Osteocyte (in vitro differentiated cells): ENCODE results near the gene GMPR. TPM values are rescaled to one million over a fixed set of nuclear protein-coding genes. Genes with fewer than 3 reads are reported as not detected.

ENCODE experiments used
- DNase-seq: peaks from one replicate; pipeline ENCODE4 v3.0.0; 2021; ENCODE audit warnings: mixed read lengths; ENCODE audit not compliant: unreplicated experiment; ENCODE audit errors: extremely low spot score
- H3K27ac Mint-ChIP-seq: one replicate; pipeline ENCODE4 v1.8.0; 2021; ENCODE audit warnings: mild to moderate bottlenecking, mixed read lengths; ENCODE audit not compliant: unreplicated experiment
- H3K27me3 Mint-ChIP-seq: one replicate; pipeline ENCODE4 v1.8.0; 2021; ENCODE audit warnings: mixed read lengths; ENCODE audit not compliant: unreplicated experiment
- H3K36me3 Mint-ChIP-seq: one replicate; pipeline ENCODE4 v1.8.0; 2021; ENCODE audit warnings: mixed read lengths; ENCODE audit not compliant: unreplicated experiment
- H3K4me1 Mint-ChIP-seq: one replicate; pipeline ENCODE4 v1.8.0; 2021; ENCODE audit warnings: mixed read lengths; ENCODE audit not compliant: unreplicated experiment
- H3K4me3 Mint-ChIP-seq: one replicate; pipeline ENCODE4 v1.8.0; 2021; ENCODE audit warnings: mild to moderate bottlenecking, moderate library complexity, mixed read lengths; ENCODE audit not compliant: unreplicated experiment
- H3K9me3 Mint-ChIP-seq: one replicate; pipeline ENCODE4 v1.8.0; 2021; ENCODE audit warnings: mixed read lengths; ENCODE audit not compliant: unreplicated experiment
- CTCF ChIP-seq: fragments of 200-600 bp; sonication (generic); IDR thresholded peaks from 2 replicates; pipeline ENCODE4 v1.5.0; 2021; ENCODE audit warnings: antibody characterized with exemption, mild to moderate bottlenecking, moderate library complexity
- total RNA-seq: library from RNA; stranded (reverse); gene quantifications from 2 replicates; pipeline ENCODE4 v1.2.1, GENCODE V29; 2021

Gene GMPR
- total RNA-seq, 1 donor from 2014 or later = 7.8 TPM

DNA sequence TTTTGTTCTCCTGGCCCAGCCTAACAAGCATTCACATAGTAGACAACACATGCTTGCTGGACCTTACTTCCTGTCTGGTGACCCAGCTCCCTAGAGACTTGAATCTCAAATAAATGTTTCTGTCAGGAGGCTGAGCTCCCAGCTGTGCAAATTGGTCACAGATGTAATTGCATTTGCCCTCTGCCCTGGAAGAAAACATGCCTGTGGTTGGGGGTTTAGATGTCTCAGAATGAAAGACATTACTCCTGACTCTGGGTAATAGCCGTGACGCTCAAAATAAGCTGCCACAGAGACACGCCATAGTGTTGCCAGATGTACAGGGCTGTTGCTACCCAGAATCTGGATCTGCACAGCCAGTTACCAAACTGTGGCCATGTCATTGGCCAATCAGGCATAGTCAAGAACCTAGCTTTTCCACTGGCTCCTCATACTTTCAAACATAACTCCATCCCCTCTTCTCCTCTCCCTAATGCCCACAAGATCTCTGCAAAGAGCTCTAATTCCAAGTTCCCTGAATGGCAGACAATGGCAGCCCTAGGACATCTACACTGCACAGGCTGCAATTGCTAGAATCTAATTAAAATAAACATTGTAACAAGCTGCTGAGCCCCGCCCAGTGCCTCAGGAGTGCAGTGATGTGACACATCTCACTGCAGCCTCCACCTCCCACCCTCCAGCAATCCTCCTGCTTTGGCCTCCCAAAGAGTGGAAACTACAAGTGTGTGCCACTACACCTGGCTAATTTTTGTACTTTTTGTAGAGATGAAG is 32.8 kb upstream of the GMPR start:
- Mint-ChIP-seq H3K4me1 (peaks cover 37% of the 10 kb centered on the region), H3K27me3 (peaks cover 3% of the 10 kb centered on the region), H3K4me3 (peak overlapping the region; percentile 3), H3K9me3 (no peaks in the 10 kb centered on the region), H3K27ac (peak overlapping the region; percentile 96), H3K36me3 (no peaks in the 10 kb centered on the region)
- TF ChIP-seq CTCF = no peak
- DNase-seq = peak; percentile 93

GRCh38 chr6:16206595-16207037 is 31.8 kb upstream of the GMPR start:
- DNase-seq = peak; percentile 89
- Mint-ChIP-seq H3K4me3 (no peak overlapping the region), H3K27ac (peak overlapping the region; percentile 96), H3K36me3 (no peaks in the 10 kb centered on the region), H3K9me3 (no peaks in the 10 kb centered on the region), H3K4me1 (peaks cover 33% of the 10 kb centered on the region), H3K27me3 (no peaks in the 10 kb centered on the region)
- peak; percentile 94 for TF ChIP-seq CTCF

- Mint-ChIP-seq H3K4me1 (peaks cover 30% of the 10 kb centered on the region), H3K4me3 (no peak overlapping the region), H3K36me3 (no peaks in the 10 kb centered on the region), H3K9me3 (no peaks in the 10 kb centered on the region), H3K27me3 (no peaks in the 10 kb centered on the region), H3K27ac (no peak overlapping the region)
- TF ChIP-seq CTCF = no peak
- peak; percentile 23 for DNase-seq
These were observed 29.4 kb upstream of the GMPR start for GRCh38 chr6:16208989-16209388.

- peak; percentile 4 for DNase-seq
- H3K9me3 Mint-ChIP-seq = no peaks in the 10 kb centered on the region
- H3K27ac Mint-ChIP-seq = no peak overlapping the region
- no peak for TF ChIP-seq CTCF
- no peaks in the 10 kb centered on the region for H3K27me3 Mint-ChIP-seq
- H3K4me3 Mint-ChIP-seq = no peak overlapping the region
- no peaks in the 10 kb centered on the region for H3K36me3 Mint-ChIP-seq
- H3K4me1 Mint-ChIP-seq = peaks cover 28% of the 10 kb centered on the region
These were observed 28.8 kb upstream of the GMPR start for GRCh38 chr6:16209539-16209938.

DNA sequence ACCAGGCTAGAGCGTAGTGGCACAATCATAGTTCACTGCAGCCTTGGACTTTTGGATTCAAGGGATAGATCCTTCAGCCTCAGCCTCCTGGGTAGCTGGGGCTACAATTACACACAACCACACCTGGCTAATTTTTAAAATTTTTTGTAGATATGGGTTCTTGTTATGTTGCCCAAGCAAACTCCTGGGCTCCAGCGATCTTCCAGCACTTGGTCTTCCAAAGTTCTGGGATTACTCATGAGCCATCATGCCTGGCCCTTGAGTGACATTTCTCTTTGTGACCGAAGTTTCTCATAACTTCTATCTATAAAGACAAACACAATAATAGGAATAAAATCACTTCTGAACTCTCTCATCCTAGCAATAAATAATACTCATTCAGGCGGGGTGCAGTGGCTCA is 26.1 kb upstream of the GMPR start:
- Mint-ChIP-seq H3K9me3 (no peaks in the 10 kb centered on the region), H3K27ac (no peak overlapping the region), H3K4me1 (peaks cover 17% of the 10 kb centered on the region), H3K4me3 (no peak overlapping the region), H3K27me3 (no peaks in the 10 kb centered on the region), H3K36me3 (no peaks in the 10 kb centered on the region)
- DNase-seq = peak; percentile 32
- no peak for TF ChIP-seq CTCF
